Astrocyte of the cerebellum (primary cell): ENCODE measurements around the gene TNKS1BP1.

Source experiments
- DNase-seq: peaks from one replicate; pipeline ENCODE4 v3.0.0-alpha.2; 2011; ENCODE audit warnings: low read depth
- H3K4me3 ChIP-seq: 2 replicates; pipeline ENCODE4 v1.5.1; 2011; ENCODE audit warnings: mild to moderate bottlenecking, low read depth, low read length, moderate library complexity
- in situ Hi-C: cut with HindIII; loops from 2 replicates; pipeline ENCODE4 v1.10.0; 2017; ENCODE audit warnings: low sequenced_read_pairs
- TF ChIP-seq, protein P1 (sequence below): IDR thresholded peaks from 2 replicates; pipeline ENCODE4 v1.5.1; 2012; ENCODE audit warnings: low read length, low read depth, moderate library complexity, mild to moderate bottlenecking; ENCODE audit errors: missing control alignments

The TNKS1BP1 gene

GRCh38 chr11:57308426-57309060 is 16.2 kb downstream of the TNKS1BP1 start:
- TF ChIP-seq, protein P1, sequence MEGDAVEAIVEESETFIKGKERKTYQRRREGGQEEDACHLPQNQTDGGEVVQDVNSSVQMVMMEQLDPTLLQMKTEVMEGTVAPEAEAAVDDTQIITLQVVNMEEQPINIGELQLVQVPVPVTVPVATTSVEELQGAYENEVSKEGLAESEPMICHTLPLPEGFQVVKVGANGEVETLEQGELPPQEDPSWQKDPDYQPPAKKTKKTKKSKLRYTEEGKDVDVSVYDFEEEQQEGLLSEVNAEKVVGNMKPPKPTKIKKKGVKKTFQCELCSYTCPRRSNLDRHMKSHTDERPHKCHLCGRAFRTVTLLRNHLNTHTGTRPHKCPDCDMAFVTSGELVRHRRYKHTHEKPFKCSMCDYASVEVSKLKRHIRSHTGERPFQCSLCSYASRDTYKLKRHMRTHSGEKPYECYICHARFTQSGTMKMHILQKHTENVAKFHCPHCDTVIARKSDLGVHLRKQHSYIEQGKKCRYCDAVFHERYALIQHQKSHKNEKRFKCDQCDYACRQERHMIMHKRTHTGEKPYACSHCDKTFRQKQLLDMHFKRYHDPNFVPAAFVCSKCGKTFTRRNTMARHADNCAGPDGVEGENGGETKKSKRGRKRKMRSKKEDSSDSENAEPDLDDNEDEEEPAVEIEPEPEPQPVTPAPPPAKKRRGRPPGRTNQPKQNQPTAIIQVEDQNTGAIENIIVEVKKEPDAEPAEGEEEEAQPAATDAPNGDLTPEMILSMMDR: no peak
- no peak for DNase-seq
- in situ Hi-C loops: no loop called here
- H3K4me3 ChIP-seq: no peak overlapping the region

DNA sequence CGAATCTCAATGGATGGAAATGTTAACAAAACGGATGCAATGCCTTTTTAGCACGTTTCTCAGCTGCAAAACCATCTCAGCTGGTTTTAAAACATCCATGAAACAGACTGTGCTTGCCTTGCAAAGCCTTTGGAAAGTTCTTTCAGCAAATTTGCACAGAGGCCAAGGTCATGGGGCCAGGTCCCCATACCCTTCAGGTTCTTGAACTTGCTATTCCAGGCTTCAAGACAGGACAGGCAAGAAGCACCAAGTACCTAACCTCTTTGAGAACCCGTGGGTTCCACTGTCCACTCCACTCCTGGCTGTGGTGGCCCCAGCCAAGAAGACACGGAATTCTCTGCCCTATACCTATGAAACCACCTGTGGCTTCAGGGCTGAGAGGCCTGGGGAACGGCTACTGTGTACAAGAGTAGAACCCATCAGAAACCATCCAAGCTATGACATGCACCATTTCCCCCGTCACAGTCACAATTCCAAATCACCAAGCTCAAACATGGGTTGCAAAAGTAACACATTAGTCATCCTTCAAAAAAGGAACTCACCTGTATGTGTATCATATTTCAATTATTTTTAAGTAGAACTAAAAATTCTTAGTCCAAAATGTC is 17.0 kb downstream of the TNKS1BP1 start:
- TF ChIP-seq, protein P1: no peak
- in situ Hi-C loops: no loop called here
- no peak overlapping the region for H3K4me3 ChIP-seq
- DNase-seq: no peak

- TF ChIP-seq, protein P1: no peak
- no peak for DNase-seq
- in situ Hi-C loops: no loop called here
- no peak overlapping the region for H3K4me3 ChIP-seq
These were observed 17.7 kb downstream of the TNKS1BP1 start for GRCh38 chr11:57306940-57307565.

- no peak overlapping the region for H3K4me3 ChIP-seq
These were observed 18.4 kb downstream of the TNKS1BP1 start for GRCh38 chr11:57306161-57306876.

DNA sequence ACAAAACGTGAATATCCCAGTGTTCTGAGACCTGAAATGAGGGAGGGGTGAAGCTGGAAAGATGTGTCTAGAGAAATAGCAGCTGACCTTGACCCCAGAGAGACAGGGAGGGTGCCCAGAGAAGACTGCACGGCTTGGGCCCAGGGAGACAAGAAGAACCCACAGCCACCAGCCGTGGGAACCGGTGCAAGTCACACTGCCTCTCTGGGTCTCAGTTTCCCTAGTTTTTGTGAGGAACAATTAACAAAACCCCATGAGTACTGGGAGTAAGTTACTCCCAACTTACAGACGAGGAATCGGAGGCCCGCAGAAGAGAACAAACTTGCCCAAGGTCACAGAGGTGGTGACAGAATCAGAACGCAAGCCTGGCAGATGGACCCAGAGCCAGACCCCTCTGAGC is 19.2 kb downstream of the TNKS1BP1 start:
- in situ Hi-C loops: no loop called here
- H3K4me3 ChIP-seq: no peak overlapping the region
- DNase-seq: no peak
- TF ChIP-seq, protein P1: no peak

More at GRCh38 chr11:57306161-57306876, 18.4 kb downstream of the TNKS1BP1 start:
- TF ChIP-seq, protein P1: no peak
- no peak for DNase-seq
- in situ Hi-C loops: no loop called here

- TF ChIP-seq, protein P1: no peak
- in situ Hi-C loops: no loop called here
- H3K4me3 ChIP-seq: no peak overlapping the region
- DNase-seq: no peak
These were observed 20.7 kb downstream of the TNKS1BP1 start for GRCh38 chr11:57303990-57304579.
